Panc1 (cell line): ENCODE results near the gene ITPRIP. TPM values are rescaled to one million over a fixed set of nuclear protein-coding genes. Genes with fewer than 3 reads are reported as not detected.

Experiments
- ATAC-seq: fragments of 200-7000 bp; cut with Tn5 transposase; 2 replicates; pipeline ENCODE4 v1.9.1; 2020; ENCODE audit warnings: mild to moderate bottlenecking, moderate library complexity
- BruUV-seq: library from RNA; stranded (reverse); fragments of 400-500 nt; replicated peaks from 2 replicates; lab custom pipeline; 2021; lab: Mats Ljungman, UMichigan
- CTCF ChIA-PET: fragments of 300-600 bp; sonication (Branson Sonifier 250); formaldehyde crosslinking; loops from one replicate; lab custom pipeline; 2022; ENCODE audit warnings: antibody characterized with exemption; lab: Charles Lee
- POLR2A ChIA-PET: fragments of 300-600 bp; sonication (Branson Sonifier 250); formaldehyde crosslinking; loops from one replicate; lab custom pipeline; 2022; ENCODE audit warnings: antibody characterized with exemption; lab: Charles Lee
- DNase-seq: peaks from one replicate; pipeline ENCODE4 v3.0.0-alpha.2; 2010; ENCODE audit warnings: low read depth, low spot score
- H3K27ac ChIP-seq: 2 replicates; pipeline ENCODE4 v1.5.1; 2011; ENCODE audit warnings: mild to moderate bottlenecking, low read length, inconsistent platforms
- H3K27me3 ChIP-seq: fragments of 200-500 bp; sonication (Bioruptor generic); 2 replicates; pipeline ENCODE4 v1.6.0; 2014; ENCODE audit warnings: low read length, inconsistent platforms; ENCODE audit not compliant: control insufficient read depth, insufficient read depth
- H3K36me3 ChIP-seq: fragments of 200-500 bp; sonication (Bioruptor generic); 2 replicates; pipeline ENCODE4 v1.5.1; 2014; ENCODE audit warnings: inconsistent platforms, mild to moderate bottlenecking, low read length, moderate library complexity; ENCODE audit not compliant: control insufficient read depth, insufficient read depth
- H3K4me1 ChIP-seq: 2 replicates; pipeline ENCODE4 v1.5.1; 2011; ENCODE audit warnings: inconsistent platforms, mild to moderate bottlenecking, low read length, moderate library complexity; ENCODE audit not compliant: control insufficient read depth, insufficient read depth
- H3K4me3 ChIP-seq, 2 experiments: 2 replicates each; pipeline ENCODE4 v1.5.1; 2011 to 2012; ENCODE audit warnings: low read depth in 2 of 2, low read length in 2 of 2, mild to moderate bottlenecking in 2 of 2, inconsistent platforms in 1 of 2, moderate library complexity in 1 of 2
- H3K9me3 ChIP-seq: fragments of 200-500 bp; sonication (Bioruptor generic); 2 replicates; pipeline ENCODE4 v1.5.1; 2014; ENCODE audit warnings: low read depth, mild to moderate bottlenecking, inconsistent platforms, low read length, moderate library complexity; ENCODE audit not compliant: control insufficient read depth, insufficient read depth
- CTCF ChIP-seq: fragments of 450-650 bp; IDR thresholded peaks from 2 replicates; pipeline ENCODE4 v1.5.1; 2017; ENCODE audit warnings: mild to moderate bottlenecking
- POLR2AphosphoS5 ChIP-seq: IDR thresholded peaks from 2 replicates; pipeline ENCODE4 v1.6.1; 2012; ENCODE audit warnings: mild to moderate bottlenecking, low read depth, low read length, moderate library complexity
- REST ChIP-seq, 2 experiments: IDR thresholded peaks; 2 replicates each; pipeline ENCODE4 v1.6.1; 2011 to 2012; ENCODE audit warnings: low read depth in 2 of 2, control low read depth in 1 of 2, low read length in 1 of 2, mild to moderate bottlenecking in 1 of 2, moderate library complexity in 1 of 2; ENCODE audit not compliant: insufficient read depth in 1 of 2
- SIN3A ChIP-seq: IDR thresholded peaks from 2 replicates; pipeline ENCODE4 v1.6.1; 2012; ENCODE audit warnings: low read depth, mild to moderate bottlenecking, low read length, moderate library complexity, borderline replicate concordance; ENCODE audit not compliant: insufficient read depth
- TCF7L2 ChIP-seq: IDR thresholded peaks from 2 replicates; pipeline ENCODE4 v1.6.1; 2011; ENCODE audit warnings: mild to moderate bottlenecking, low read depth, low read length, inconsistent platforms
- in situ Hi-C: cut with HindIII; loops from 2 replicates; pipeline ENCODE4 v1.10.0; 2016; ENCODE audit warnings: low sequenced_read_pairs, low pct_unique_long_range_greater_than_20kb
- intact Hi-C: fragments of 100-400 bp; cut with micrococcal nuclease; formaldehyde crosslinking; loops from one replicate; pipeline ENCODE4 v1.10.0; 2022; ENCODE audit not compliant: unreplicated experiment
- total RNA-seq: library from RNA; stranded (reverse); gene quantifications from one replicate; pipeline ENCODE4 v1.2.1, GENCODE V29; 2021; ENCODE audit not compliant: unreplicated experiment

Gene ITPRIP
- total RNA-seq, 1 experiment from 2014 or later, result 55.0 TPM

GRCh38 chr10:104303594-104304355, 34.5 kb downstream of the ITPRIP start:
- Histone ChIP-seq H3K36me3 (no peaks in the 10 kb centered on the region), H3K9me3 (no peaks in the 10 kb centered on the region), H3K27me3 (no peaks in the 10 kb centered on the region), H3K27ac (no peak overlapping the region), H3K4me3 (no peak overlapping the region), H3K4me1 (peaks cover 26% of the 10 kb centered on the region)
- TF ChIP-seq REST (IDR thresholded peaks at IDR 0.05; ENCODE audit: insufficient read depth in 1 of 2, low read depth in 2 of 2, low read length in 1 of 2) (no peak), TCF7L2 (no peak), CTCF (no peak), POLR2AphosphoS5 (no peak), SIN3A (no peak)
- no peak for ATAC-seq
- ChIA-PET POLR2A (interaction anchor here (0.6 kb wide), 1 partner anchor 146 kb away, joined by 6 read pairs; no protein-coding TSS in a partner anchor), CTCF (no interaction called here)
- in situ Hi-C loops (no loop called here), intact Hi-C loops (no loop called here)
- no peak for DNase-seq
- BruUV-seq, result no TSS peak

- ChIA-PET CTCF (no interaction called here), POLR2A (no interaction called here)
- Histone ChIP-seq H3K27me3 (no peaks in the 10 kb centered on the region), H3K36me3 (no peaks in the 10 kb centered on the region), H3K4me3 (no peak overlapping the region), H3K4me1 (peaks cover 21% of the 10 kb centered on the region), H3K9me3 (no peaks in the 10 kb centered on the region), H3K27ac (no peak overlapping the region)
- TF ChIP-seq CTCF (peak; percentile 13; the same call in 1 of the 2 replicates), REST (IDR thresholded peaks at IDR 0.05; ENCODE audit: insufficient read depth in 1 of 2, low read depth in 2 of 2, low read length in 1 of 2) (no peak)
- in situ Hi-C loops, result no loop called here
- DNase-seq (no peak), ATAC-seq (no peak)
- intact Hi-C loops, result no loop called here
- BruUV-seq, result no TSS peak
These were observed 36.2 kb downstream of the ITPRIP start for GRCh38 chr10:104301907-104302690.
